Skin of body (tissue), 2 donors: ENCODE data around the gene GOLIM4. TPM values are rescaled to one million over a fixed set of nuclear protein-coding genes. Genes with fewer than 3 reads are reported as not detected.
"Not testable (repeated sequence)": the region's sequence is repeated elsewhere in the genome, so short reads cannot be mapped to it uniquely, and the experiment has no call there.

Source experiments
- DNase-seq: peaks from one replicate; lab custom pipeline; 2025; lab: John Stamatoyannopoulos, UW
- total RNA-seq: library from RNA; depleted of rRNA; stranded (reverse); fragments of >200 nt; gene quantifications from one replicate; pipeline ENCODE4 v1.2.3, GENCODE V29; 2014

GOLIM4 gene, protein sequence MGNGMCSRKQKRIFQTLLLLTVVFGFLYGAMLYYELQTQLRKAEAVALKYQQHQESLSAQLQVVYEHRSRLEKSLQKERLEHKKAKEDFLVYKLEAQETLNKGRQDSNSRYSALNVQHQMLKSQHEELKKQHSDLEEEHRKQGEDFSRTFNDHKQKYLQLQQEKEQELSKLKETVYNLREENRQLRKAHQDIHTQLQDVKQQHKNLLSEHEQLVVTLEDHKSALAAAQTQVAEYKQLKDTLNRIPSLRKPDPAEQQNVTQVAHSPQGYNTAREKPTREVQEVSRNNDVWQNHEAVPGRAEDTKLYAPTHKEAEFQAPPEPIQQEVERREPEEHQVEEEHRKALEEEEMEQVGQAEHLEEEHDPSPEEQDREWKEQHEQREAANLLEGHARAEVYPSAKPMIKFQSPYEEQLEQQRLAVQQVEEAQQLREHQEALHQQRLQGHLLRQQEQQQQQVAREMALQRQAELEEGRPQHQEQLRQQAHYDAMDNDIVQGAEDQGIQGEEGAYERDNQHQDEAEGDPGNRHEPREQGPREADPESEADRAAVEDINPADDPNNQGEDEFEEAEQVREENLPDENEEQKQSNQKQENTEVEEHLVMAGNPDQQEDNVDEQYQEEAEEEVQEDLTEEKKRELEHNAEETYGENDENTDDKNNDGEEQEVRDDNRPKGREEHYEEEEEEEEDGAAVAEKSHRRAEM
- 39.2 TPM for total RNA-seq

DNA sequence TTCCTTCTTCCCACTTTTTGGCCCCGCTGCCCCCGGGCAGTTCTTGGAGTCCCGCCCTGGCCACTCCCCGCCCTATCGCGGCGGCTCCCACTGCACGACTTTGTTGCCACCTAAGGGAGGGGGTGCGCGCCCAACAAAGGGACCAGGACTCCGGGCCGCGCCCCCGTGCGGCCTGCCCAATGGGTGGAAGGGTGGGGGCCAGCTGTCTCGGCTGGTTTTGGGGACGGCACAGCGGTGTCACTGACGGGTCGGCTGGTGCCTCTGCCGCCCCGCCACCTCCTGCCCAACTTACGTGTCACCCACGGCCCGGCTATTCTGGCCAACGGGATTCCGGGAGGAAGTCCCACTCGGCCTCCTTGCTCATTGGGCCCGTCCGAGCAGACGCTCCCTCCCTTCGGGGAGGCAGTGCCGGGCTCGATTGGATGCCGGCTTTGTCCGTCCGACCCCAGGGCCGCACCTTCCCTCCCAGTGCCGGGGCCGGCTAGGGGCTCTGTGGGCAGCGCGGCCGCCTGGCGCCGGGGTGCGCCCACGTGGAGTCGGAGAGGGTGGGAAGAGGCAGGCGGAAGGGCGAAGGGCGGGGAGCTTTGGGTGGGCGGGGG, at the start of gene GOLIM4:
TSS of gene GOLIM4 (minus strand) at position 314 of the 599 bp plus-strand sequence. CDS start 639 bp downstream, outside the sequence.
- peak; percentile 94 for DNase-seq

DNA sequence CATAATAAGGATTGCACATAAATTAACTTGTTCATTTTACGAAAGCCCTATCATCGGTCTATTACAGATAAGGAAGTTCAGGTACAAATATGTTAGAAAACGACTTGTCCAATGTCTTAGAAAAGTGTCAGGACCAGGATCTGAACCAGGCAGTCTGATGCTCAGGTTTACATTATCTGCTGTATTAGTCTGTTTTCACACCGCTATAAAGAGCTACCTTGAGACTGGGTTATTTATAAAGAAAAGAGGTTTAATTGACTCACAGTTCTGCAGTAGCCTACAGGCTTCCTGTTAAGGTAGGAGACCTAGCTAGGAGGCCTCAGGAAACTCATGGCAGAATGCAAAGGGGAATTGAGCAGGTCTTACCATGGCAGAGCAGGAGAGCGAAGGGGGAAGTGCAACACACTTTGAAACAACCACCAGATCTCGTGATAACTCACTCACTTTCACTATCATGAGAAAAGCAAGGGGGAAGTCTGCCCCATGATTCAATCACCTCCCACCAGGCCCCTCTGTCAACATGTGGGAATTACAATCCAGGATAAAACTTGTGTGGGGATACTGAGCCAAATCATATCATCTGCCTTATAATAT, 45.8 kb upstream of the GOLIM4 start:
- no peak for DNase-seq

DNA sequence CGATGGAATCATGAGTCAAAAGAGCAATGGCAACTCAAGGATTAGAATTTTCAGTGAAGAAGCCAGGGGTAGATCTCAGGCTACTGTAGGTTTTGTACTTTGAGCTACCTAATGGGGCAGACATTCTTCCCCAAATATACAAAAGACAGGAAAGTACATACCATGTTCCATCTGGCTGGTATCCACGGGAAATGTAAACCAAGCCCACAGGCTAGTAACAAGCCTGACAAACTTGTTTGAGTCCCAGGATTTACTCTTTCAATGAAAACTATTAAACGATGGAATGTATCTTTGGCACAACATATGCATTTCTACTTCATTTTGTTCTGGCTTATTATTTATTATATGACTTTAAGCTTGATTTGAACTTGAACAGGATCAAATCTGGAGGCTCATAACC, 44.2 kb upstream of the GOLIM4 start:
- DNase-seq: no peak

DNA sequence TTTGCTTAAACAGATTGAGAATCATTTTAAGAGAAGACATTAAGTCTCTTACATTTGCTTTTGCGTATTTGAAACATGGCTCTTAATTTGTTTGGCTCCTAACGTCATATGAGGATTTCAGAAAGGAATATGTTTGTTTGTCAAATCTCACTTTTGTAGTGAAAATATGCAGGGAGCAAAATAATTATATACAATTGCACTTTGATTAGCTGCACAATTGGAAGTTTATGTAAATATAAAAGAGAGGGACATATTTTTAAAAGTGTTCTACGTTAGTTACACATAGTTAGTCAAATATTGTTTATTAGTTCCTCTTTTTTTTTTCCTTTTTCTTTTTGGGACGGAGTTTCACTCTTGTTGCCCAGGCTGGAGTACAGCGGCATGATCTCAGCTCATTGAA, 42.7 kb upstream of the GOLIM4 start:
- no peak for DNase-seq

DNA sequence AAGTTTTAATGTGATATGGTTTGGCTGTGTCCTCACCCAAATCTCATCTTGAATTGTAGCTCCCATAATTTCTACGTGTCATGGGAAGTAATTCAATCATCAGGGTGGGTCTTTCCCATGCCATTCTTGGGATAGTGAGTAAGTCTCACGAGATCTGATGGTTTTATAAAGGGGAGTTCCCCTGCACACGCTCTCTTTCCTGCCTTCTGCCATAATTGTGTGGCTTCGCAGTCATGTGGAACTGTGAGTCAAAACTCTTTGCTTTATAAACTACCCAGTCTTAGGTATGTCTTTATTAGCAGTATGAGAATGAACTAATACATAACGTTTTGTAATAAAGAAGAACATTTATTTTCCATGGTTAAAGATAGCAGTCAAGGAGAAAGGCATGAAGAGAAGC, 39.2 kb upstream of the GOLIM4 start:
- no peak for DNase-seq

DNA sequence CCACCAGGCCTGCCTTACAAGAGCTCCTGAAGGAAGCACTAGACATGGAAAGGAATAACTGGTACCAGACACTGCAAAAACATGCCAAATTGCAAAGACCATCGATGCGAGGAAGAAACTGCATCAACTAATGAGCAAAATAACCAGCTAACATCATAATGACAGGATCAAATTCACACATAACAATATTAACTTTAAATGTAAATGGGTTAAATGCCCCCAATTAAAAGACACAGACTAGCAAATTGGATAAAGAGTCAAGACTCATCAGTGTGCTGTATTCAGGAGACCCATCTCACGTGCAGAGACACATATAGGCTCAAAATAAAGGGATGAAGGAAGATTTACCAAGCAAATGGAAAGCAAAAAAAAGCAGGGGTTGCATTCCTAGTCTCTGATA, 34.5 kb upstream of the GOLIM4 start:
- not testable (repeated sequence) for DNase-seq

DNA sequence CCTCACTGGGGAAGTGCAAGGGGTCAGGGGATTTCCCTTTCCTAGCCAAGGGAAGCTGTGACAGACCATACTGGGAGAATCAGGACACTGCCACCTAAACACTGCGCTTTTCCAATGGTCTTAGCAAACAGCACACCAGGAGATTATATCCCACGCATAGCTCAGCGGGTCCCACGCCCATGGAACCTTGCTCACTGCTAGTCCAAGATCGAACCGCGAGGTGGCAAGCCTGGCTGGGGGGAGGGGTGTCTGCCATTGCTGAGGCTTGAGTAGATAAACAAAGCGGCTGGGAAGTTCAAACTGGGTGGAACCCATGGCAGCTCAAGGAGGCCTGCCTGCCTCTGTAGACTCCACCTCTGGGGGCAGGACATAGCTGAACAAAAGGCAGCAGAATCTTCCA, 32.7 kb upstream of the GOLIM4 start:
- not testable (repeated sequence) for DNase-seq

DNA sequence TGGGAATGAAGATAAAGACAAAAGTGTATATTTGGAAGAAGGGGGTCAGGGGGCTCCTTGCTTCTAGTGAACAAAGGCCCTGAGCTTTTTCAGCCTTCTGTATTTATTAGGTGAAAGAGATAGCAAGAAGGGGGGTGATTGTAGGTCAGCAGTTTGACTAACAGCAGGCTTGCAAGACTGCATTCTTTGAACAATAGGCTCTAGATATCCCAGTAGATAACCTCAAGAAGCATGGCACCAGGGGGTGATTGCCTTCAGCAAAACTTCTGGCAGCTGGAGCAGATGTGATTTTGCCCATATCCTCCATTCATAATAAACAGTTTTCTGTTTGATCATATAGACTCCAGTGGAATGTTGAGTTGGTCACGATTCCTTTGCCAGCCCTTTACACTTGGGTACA, 31.7 kb upstream of the GOLIM4 start:
- DNase-seq: no peak

DNA sequence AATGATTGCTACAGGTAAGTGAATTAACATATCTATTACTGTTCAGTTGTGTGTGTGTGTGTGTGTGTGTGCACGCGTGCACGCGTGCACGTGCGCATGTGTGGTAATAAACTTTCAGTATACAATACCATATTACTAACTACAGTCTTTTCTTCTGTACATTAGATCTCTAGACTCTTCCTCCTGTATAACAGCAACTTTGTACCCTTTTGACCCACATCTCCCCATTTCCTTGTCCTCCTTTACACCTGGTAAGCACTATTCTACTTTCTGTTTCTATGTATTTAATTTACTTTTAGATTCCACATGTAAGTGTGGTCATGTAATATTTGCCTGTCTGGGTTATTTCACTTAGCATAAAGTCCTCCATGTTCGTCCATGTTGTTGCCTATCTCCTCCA, 29.1 kb upstream of the GOLIM4 start:
- DNase-seq: no peak

DNA sequence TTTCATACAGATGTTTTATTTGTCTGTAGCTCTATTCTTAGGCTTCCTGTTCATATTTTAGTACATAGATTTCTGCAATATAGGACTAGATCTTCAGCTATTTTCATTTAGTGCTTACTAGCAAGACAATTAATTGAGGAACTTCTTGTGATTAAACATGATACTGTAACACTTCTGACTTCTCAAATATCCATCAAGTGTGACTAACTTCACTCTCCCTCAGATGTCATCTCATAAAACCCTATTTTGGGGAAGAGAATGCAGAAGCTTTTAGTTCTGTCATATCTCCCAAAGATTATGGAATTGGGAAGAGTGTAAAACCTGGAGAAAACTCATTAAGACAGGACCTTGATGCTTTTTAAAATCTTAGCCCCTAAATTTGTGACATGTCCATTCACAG, 28.6 kb upstream of the GOLIM4 start:
- DNase-seq: no peak

DNA sequence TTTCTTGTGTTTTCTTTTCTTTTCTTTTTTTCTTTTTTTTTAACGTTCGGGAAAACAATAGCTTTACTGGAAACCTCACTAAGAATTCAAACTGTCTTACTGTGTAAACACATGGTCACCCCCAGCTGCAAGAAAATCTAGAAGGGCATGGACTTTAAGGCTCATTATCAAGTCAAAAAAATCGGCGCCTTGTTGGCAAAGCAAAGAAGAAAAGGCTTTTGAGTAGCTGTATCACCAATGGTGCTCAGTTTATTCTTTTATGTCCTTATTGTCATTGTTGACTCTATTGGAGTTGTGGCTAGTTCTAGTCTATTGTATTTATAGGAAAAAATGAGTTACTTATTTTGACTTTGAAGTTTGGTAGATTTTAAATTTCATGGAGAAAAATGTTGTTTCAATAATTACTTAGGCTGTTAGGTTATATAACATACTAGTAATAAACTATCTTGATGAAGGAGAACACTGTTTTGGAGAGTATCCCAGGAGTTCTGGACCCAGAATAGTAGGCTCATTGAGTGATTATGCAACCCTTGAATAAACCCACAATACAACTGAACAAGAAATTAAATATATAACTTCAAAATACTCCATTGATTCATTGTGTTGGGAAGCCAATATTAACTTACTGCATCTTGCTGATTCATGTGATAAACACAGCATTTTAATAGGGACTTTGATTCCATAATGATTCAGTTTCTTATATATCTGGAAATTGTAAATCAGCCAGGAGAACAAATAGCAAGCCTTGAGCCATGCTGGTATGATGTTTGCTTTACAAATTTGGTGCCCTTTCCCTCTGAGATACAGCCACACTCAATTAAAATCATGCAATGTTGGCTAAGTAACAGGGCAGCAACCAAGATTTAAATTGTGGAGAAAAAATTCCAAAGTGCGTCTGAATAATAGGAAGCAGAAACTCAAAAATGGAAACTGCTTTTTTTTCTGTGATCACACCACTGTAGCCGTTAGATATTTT, 27.8 kb upstream of the GOLIM4 start:
- DNase-seq: no peak

DNA sequence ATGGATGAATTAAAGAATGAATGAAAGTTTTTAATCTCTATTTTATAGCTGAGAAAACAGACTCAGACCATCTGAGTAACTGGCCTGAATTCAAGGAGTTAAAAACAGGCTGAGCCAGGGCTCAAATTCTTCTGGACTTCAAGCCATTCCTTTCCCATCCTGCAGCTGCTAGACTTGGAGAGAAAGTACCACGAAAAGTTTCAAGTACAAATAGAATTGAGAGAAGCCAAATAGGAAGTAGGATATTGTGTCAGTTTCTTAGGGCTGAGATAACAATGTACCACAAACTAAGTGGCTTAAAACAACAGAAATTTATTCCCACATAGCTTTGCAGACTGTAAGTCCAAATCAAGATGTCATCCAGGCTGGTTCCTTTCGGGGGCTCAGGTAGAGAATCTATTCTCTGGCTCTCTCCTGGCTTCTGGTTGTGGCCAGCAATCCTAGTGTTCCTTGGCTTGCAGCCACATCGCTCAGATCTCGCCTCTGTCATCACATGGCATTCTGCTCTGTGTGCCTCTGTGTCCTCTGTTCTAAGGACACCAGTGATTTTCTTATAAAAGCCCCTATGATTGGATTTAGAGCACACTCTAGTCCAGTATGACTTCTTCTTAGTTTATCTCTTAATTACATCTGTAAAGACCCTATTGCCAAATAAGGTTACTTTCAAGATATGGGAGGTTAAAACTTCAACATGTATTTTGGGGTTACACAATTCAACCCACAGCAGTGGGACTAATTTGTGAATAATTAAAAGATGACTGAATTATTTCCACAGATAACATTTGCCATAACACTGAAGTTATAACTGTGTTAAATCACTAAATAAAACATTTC, 25.7 kb upstream of the GOLIM4 start:
- DNase-seq: peak; percentile 45

DNA sequence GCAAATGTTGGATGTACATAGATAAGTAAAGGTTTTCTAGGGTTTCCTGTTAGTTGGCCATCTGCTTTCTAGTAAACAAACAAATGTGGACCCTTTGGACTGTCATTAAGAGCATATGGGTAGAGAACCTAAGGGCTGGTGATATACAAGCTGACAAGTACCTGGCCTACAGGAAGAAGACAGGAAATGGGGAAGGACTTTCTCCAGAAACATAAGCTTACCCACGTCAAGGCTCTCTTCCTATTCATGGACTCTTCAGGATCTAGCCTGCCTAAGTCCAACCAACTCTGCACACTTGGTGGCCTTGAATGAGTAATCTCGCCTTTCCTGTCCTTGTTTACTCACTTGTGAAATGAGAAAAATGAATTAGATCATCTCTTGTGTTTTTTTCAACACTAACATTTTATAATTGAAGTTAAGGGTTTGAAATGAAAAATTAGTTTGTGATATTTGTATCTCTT, 22.2 kb upstream of the GOLIM4 start:
- DNase-seq: no peak

DNA sequence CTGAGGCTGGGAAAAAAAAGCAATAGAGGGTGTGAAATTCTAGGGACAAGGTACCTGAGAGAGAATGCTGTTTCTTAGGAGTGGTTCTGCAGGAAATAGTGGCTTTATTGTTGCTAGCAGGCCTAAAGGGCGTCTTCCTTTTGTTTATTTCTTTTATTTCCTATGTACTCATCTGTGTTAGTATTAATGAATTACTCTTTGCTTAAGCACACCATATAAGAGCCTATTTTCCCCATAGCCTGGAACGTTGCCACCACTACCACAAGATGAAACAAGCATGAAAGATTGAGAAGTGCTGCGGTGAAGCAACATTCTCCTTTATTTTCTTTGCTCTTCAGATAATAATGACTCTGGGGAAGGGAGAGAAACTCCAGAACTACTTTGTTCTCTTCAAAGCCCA, 21.3 kb upstream of the GOLIM4 start:
- no peak for DNase-seq

DNA sequence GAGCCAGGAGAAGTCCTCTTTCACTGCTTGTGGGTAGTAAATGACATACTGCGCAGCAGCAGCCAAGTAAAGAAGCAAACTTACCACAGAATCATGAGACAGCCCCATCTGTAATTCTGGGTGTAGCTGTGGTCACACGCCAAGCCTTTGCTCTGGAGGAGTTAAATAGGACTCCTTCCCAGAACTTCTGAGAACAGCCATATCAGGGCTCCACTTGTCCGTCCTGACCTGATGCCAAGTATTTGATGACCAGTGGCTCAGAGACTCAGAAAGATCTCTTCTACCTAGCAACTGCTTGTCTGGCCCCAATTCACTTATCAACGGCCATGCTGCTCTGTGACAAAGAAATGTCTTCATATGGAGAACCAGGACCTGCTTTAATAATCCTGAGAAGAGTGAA, 20.6 kb upstream of the GOLIM4 start:
- DNase-seq: no peak

DNA sequence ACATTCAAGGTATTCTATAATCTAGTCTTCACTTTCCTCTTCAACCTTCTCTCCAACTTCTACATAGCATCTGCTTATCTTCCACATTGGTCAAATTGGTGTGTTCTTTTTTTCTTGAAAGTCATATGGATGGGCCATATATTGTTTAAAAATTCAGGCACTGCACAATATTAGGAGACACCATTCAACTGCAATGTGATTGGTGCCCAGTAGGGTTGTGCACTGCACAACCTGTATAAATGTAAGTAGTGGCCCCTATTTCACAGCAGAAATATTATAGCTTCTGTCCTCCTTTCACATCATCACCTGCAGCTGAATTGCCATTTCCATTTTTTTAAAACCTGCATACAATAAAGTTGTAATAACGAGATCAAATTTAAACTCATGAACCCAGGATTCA, 18.1 kb upstream of the GOLIM4 start:
- DNase-seq: no peak

DNA sequence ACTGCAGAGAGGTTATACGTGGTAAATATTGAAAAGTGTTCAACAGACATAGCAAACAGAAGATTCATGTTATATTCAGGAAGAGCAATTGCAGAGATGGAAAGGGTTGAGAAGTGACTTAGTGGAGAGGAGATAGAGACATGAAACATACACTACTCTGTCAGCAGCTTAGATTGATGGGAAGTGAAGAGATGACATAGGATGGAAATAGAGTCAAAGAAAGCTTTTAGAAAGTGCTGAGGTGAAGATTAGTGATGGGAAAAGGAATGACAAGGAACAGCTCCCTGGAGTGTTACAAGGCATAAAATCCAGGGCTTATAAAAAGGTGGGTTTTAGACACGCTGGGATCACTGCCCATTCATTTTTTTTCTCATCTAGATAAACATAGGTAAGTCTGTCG, 17.2 kb upstream of the GOLIM4 start:
- no peak for DNase-seq

DNA sequence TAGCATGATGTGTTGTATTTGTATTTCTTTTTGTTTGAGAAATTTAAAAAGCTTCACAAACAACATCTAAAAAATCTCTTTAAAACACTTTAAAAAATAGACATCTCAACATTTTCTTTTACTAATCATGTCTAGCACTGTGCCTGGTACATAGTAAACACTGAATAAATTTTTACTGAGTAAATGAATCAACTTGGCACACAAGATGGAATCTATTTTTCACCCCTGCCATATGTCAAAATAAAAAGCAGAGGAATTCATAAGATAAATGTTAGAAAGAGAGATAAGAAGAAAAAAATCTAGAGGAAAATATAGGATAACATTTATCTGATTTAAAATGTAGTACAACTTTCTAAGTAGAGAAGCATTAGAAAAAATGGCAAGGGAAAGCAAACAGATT, 8.6 kb upstream of the GOLIM4 start:
- no peak for DNase-seq

DNA sequence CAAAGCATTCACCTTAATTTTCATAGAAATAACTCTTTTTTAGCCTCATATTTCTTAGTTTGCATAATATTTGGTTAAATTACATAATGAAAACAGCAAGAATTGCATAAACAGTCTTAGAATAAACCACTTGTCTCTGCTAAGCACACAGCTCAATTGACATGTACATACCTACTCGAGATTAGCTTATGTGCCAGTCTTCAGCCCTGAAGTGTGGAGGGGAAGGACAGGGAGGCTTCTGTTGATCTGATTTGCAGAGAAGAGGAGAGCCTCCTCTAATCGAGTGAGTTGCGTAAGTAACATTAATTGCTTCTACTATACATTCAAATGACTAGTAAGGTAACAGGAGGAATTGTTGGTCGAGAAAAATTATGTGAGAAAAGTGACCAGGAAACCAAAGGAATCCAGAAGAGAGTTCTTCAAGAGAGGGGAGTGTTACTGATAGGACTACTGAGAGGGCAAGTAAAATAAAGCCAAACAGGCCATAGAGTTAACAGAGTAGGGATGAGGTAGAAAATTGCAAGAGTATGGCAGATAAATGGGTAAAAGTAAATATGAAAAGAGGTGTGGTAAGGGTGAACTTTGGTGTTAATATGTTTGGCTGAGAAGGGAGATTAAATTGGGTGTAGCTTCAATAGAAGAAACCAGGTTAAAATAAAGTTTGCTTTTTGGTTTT, 7.1 kb upstream of the GOLIM4 start:
- DNase-seq: no peak
